ENCODE measurements around the gene IL15.
"Not testable (repeated sequence)": the region's sequence is repeated elsewhere in the genome, so short reads cannot be mapped to it uniquely, and the experiment has no call there.

The IL15 gene, protein sequence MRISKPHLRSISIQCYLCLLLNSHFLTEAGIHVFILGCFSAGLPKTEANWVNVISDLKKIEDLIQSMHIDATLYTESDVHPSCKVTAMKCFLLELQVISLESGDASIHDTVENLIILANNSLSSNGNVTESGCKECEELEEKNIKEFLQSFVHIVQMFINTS

DNA sequence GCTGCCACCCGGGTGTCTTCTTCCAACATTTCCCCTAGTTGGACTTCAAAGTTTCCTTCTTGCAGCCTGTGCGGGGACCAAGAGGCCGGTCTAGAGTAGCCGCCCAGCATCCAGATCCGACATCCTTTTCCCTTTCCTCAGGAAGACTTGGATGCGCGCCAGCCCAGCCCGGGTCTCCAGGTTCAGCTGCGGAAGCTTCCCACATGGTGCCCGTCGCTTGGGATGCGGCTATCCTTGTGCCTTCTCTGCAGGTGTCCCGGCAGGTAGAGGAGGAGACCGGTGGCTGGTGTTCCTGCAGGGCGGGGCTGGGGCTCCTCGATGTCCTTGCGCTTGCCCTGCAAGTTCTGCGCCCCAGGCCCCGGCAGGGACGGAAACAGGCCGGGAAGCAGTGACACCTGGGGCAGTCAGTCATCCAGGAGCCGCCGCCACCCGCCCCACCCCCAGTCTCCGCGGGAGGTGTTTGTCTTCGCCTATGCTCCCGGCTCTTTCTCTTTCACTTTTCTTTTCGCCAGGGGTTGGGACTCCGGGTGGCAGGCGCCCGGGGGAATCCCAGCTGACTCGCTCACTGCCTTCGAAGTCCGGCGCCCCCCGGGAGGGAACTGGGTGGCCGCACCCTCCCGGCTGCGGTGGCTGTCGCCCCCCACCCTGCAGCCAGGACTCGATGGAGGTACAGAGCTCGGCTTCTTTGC, at the start of gene IL15:
TSS of gene IL15 (plus strand) at position 502 of the 689 bp plus-strand sequence. CDS start 82,882 bp downstream, outside the sequence.
- peak; percentile 79 for DNase-seq

DNA sequence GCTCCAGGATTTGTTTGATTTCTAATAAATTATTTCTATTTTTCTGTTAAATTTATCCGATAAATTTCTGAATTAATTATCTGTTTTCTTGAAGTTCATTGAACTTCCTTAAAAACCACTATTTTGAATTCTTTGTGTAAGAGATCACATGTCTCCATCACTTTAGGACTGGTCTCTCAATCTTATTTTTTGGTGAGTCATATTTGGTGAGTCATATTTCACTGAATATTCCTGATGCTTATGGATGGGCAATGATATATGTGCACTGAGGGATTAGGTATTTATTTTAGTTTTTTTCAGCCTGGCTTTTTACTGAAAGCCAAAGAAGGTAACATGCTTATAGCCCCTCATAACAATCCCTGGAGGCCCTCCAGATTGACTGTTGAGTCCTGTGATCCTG, 48.5 kb upstream of the IL15 start:
- DNase-seq = no peak

DNA sequence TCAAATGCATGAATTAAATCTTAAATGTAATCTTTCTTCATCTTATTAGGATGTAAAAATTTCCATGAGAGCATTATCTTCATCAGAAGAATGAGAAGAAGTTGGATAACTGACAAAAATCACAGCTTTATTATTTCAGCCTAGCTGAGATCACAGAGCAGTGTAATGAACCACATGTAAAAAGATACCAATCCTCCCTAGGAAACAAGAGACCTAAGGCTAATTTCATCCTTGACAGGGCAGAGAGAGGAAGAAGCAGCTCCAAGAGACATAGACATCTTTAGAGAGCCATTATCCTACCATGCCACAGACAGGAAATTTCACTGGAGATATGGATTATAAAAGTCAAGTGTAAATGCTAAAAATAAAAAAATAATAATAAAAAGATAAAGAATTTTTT, 40.9 kb upstream of the IL15 start:
- DNase-seq = no peak

DNA sequence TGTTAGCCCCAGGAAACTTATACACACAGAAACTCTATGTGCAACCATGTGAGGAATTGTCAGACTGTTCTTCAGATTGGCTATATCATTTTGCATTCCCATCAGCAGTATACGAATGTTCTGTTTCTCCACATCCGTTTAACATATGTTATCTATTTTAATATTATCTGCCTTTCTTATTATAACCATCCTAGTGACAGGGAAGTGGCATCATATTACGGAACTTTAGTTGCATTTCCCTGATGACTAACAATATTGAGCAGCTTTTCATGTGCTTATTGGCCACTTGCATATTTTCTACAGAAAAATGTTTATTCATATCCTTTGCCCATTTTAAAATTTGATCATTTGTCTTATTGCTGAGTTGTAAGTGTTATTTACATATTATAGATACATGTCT, 36.5 kb upstream of the IL15 start:
- DNase-seq = no peak

DNA sequence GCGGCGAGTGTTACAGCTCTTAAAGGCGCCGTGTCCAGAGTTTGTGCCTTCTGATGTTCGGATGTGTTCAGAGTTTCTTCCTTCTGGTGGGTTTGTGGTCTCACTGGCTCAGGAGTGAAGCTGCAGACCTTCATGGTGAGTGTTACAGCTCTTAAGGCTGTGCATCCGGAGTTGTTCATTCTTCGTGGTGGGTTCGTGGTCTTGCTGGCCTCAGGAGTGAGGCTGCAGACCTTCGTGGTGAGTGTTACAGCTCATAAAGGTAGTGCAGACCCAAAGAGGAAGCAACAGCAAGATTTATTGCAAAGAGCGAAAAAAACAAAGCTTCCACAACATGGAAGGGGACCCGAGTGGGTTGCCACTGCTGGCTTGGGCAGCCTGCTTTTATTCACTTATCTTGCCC, 31.7 kb upstream of the IL15 start:
- not testable (repeated sequence) for DNase-seq

DNA sequence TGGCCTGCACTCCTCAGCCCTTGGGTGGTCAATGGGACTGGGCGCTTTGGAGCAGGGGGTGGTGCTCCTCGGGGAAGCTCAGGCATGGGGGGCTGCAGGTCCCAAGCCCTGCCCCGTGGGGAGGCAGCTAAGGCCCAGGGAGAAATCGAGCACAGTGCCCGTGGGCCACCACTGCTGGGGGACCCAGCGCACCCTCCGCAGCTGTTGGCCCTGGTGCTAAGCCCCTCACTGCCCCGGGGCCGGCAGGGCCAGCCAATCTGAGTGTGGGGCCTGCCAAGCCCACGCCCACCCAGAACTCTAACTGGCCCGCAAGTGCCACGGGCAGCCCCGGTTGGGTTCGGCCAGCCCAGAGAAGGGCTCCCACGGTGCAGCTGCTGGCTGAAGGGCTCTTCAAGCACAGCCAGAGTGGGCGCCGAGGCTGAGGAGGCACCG, 30.9 kb upstream of the IL15 start:
- no peak for DNase-seq

DNA sequence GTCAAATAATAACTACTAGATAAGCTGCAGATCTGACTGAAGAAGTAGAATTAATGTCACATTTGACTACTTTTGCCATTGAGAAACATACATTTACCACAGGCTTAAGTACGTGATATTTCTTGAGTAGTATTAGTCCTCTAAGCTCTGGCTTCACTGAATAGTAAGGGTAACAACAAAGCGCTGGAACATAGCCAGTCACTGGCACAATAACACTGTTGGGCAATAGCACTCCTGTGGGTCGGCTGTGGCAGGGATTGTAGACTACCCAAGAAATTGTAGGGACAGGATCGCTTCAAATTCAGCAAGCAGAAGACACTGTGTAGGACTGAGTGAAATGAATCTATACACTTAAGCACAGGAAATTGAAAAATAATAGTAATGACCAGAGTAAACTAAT, 27.1 kb upstream of the IL15 start:
- no peak for DNase-seq

DNA sequence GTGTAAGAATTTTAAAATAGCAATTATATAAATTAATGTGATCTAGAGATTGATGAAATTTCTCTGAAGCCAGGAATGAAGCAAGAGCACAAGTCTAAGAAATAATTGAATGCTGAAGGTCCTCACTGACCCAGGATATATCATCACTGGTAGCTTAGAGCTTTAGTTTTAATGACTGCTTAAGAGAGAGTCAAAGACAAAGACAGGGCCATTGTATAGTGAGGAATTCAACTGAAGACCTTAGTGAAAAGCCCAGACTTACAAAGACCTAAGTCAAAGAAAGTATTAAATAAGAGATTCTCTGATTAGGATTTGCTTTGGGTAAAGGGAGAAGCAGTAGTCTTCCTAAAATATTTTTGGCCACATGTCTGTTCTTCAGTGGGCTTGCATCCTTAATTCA, 26.0 kb upstream of the IL15 start:
- DNase-seq = no peak

DNA sequence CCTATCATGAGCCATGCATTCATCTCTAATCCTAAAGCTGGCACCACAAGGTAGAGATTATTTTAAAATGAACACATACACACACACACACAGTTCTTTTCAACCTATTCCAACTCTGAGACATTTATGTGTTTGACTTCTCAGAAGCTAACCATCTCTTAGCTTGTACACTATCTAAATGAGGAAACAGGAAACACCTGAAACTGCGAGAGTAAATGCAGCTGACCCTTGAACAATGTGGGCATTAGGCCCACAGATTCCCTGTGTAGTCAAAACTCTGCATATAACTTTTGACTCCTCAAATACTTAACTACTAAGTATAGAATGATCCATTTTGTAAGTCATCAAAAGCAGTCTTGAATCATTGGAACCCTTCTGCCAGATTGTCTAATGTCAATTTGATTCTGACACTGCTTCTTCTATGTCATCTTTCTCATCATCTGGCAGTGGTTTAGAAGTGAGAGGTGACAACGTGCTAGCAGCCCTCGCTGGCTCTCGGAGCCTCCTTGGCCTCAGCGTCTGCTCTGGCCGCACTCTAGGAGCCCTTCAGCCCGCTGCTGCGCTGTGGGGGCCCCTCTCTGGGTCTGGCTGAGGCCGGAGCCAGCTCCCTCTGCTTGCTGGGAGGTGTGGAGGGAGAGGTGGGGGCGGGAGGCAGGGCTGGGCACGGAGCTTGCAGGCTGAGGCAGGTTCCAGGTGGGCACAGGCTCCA, 21.4 kb upstream of the IL15 start:
- no peak for DNase-seq

DNA sequence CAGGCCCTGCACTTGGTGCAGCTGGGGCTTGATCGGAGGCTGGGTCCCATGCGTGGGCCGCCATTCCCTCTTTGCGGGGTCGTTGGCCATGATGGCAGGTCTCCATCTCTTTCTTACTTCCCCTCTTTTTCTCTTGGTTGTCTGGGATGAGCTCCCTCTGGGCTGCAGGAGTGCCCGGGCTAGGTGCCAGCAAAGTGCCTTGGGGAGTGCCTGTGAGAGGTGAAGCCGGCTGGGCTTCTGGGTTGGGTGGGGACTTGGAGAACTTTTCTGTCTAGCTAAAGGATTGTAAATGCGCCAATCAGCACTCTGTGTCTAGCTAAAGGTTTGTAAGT, 20.8 kb upstream of the IL15 start:
- not testable (repeated sequence) for DNase-seq

DNA sequence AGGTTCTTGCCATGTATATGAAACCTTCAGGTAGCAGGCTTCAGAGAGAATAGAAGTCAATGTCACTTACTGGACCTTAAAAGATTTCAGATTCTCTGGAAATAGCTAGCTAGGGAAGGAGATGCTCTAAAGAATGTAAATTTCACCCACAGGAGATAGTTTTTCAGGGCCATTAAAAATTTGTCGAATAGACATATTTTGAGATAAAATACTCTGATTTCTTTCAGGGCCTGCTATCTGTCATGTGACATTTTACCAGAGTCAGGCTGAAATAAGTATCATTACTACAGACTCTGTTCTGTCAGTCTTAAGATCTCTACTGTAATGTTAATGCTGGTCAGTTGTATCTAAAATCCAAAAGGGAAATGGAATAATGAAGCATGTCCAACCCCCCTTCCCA, 15.7 kb upstream of the IL15 start:
- no peak for DNase-seq

DNA sequence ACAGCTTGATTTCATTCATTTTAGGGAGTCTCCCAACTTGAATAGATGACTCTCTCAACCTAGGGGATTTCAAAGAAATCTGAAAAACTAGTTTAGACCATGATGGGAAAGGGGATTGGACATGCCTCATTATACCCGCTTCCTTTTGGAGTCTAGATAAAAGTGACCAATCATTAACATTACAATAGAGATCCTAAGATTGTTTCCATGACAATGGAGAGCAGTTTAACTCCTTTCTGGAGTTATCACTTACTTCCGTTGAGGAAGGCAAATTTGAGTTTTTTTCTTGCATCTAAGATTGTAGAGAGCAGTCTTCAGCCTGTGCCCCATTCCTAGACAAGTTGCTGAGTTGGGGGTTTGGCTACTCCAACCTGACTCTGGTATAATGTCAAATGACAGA, 11.4 kb upstream of the IL15 start:
- no peak for DNase-seq

DNA sequence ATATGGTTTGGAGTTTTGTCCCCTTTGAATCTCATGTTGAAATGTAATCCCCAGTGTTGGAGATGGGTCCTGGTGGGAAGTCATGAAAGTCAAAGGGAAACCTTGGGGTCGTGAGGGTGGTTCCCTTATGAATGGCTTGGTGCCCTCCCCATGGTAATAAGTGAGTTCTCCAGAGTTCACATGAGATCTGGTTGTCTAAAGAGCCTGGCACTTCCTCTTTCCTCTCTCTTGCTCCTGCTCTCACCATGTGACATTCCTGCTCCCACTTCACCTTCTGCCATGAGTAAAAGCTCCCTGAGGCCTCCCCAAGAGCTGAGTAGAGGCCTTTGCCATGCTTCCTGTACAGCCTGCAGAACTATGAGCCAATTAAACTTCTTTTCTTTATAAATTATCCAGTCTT, 5.5 kb upstream of the IL15 start:
- DNase-seq = no peak

DNA sequence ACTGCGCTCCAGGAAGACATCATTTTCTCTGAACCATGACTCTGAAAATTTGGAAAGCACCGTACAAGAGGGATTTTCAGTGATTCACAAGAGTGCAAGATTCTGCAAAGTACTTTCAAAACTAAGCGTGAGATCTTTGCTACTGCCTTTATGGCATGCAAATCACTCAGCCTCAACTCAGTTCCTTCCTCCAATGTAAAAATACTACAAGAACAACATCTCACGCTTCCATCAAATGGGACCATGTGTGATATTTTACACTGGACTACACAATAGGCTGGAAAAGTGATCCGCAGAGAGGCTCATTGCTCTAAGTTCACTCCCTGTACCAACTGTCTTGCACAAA, 674 bp upstream of the IL15 start:
- DNase-seq = no peak

DNA sequence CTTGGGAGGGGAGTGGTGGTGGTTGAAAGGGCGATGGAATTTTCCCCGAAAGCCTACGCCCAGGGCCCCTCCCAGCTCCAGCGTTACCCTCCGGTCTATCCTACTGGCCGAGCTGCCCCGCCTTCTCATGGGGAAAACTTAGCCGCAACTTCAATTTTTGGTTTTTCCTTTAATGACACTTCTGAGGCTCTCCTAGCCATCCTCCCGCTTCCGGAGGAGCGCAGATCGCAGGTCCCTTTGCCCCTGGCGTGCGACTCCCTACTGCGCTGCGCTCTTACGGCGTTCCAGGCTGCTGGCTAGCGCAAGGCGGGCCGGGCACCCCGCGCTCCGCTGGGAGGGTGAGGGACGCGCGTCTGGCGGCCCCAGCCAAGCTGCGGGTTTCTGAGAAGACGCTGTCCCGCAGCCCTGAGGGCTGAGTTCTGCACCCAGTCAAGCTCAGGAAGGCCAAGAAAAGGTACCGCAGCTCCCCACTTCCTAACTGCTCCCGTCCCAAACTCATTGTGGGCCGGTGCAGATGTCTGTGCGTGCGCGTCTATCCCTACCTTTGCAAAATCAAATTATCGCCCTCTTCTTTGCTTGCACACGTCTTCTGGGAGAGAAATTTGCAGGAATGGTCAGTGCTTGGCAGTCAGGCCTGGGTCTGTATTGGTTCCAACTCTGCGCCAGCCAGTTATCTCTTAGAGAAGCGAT, 533 bp downstream of the IL15 start:
- DNase-seq = peak; percentile 26

DNA sequence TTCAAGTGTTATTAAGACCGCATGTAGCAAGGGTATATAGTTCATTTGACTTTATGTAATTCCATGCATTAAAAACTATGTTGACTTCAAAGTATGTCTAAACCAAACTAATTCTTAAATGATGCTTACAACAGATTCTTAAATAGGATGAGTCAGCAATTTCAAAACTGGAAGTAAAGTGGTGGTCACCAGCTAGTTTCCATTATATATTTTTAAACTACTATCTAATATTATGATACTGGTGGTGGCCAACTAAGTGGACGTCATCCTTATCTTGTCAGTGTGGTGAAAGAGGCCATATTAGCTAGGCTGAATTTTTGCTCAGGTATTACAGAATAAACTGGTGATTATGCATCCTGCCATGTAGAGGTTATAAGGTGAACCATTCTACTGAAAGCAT, 1.2 kb downstream of the IL15 start:
- DNase-seq = no peak

DNA sequence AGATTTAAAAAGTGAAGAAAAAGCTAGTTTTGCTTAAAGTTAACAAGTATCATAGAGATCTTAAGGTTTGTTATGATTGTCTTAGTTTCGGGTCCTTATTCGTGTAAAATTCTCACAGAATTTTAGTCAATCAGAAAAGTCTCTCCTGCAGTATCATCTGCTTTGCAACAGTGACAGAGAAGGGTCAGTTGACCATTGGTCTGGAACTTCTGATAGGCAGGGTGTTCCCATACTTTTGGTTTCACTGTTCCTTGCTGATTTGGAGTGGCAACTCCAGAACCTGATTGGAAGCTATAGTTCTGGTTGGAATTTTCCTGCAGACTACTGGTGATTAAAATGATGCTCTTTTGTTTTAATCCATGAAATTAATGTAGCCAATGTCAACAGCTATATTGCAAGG, 1.8 kb downstream of the IL15 start:
- DNase-seq = no peak

DNA sequence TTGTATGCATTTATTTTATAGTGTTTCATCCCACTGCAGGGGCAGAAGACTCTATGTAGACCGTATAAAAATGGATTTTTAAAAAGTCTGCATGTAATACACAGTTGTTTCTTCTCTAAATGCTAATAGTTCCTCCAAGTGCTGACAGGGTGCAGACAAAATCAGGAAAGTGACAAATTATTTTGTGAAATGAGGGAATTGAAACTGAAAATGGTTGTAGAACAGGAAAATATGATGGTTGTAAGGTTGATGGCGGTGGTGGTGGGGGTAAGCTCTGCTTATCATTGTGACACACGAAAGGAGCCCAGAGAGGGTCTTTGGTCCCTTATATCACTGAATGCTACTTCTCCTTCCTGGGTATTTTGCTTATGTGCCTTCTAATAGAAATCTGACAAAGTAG, 4.3 kb downstream of the IL15 start:
- DNase-seq = no peak

DNA sequence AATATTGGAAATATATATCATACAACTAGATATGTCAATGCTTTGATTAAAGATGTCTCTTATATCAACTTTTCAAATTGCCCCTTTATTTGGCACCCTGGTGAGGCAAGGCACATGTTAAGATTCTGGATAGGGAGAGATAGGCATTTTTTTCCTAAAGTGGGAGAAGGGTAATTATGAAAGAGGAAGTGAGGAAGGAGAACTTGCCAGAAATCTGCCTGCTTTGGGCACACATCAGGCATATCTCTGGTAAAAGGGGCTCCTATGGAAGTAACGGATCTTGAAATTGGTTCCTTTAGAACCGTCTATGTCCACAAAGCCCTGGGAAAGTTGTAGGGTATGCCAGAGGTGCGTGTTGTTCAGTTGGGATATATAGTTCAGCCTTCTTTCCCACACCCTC, 5.7 kb downstream of the IL15 start:
- no peak for DNase-seq

DNA sequence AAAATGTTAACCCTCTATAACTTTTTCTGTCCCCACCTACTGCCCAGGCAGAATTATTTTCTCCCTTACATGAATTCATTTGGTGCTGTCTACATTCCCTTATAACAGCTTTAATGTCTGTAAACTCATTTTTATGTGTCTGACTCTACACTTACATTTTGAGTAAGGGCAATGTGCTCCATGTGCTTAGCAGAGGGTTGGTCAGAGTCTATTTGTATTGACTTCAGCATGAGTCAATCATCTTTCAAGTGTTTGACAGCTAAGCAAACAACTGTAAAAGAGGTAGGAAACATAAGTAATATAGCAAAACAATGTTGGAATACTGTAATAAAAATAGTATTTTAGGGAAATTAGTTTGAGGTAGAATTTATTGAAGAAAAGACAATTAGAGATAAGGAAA, 6.3 kb downstream of the IL15 start:
- no peak for DNase-seq

DNA sequence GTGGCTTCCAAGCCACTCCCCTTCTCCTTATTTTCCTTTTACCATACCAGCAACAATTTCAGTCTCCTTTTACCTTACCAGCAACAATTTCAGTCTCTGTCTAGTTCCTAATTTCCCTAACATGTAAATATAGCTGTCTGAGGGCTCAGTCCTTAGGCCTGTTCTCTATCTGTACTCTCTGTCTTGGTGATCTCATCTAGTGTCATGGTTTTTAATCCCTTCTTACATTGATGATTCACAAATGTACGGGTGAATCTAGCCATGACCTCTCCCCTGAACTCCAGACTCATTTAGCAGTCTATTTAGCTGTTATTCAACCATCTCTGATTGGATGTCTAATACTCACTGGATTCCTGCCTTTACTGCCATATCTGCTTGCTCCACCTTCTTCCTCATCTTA, 7.2 kb downstream of the IL15 start:
- no peak for DNase-seq

DNA sequence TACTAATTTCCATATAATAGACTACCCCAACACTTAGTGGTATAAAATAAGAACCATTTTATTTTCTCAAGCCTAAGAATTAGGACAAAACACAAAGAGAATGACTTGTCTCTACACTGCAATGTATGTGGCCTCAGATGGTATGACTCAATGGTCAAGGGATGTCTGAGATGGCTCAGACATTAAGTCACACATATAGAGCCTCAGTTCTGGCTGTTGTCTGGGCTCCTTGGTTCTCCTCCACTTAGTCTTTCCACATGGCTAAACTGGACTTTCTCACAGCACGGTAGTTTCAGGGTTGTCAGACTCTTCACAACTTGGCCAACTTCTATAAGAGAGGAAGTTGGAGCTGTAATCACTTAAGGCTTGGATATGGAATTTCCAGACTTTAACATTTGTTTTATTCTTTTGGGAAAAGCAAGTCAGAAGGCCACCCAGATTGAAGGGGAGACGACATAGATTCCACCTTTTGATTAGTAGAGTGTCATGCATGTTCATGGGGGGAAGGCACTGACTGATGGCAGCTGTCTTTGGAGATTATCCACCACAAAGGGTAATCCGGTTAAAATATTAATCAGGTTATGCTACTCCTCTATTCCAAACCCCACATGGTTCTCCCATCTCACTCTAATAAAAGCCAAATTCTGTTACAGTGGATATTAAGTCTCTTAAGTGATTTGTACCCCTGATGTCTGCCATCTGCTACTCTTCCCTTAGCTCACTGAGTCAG, 9.4 kb downstream of the IL15 start:
- no peak for DNase-seq

DNA sequence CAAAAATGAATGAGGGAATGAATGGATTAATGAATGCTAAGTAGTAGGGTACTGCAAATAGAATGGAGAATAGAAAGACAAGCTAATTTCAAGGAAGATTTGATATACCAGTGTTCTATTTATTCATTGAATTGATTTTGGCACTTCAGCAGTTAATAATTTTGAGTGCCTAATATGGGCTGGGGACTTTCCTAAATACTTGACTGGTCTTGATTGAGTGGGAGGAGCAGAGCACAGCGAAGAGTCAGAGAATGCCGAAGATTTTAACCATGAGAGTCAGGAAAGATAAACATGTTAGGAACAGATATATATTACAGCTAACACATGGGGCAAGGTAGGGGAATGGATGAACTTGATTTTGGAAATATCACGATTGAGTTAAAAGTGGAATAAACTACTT, 10.6 kb downstream of the IL15 start:
- no peak for DNase-seq
